Uterus (tissue), 2 donors: ENCODE data around the gene PCDHAC2.

ENCODE experiments used
- CTCF ChIP-seq, 4 experiments: fragments of 200-600 bp in 2 of 4; fragments of 450-650 bp in 2 of 4; sonication (generic) in 2 of 4; IDR thresholded peaks; one replicate each; pipeline ENCODE4 v1.5.1; 2016 to 2019; ENCODE audit warnings: antibody characterized with exemption in 4 of 4, mild to moderate bottlenecking in 2 of 4, moderate library complexity in 1 of 4
- POLR2A ChIP-seq, 2 donors: fragments of 450-650 bp; IDR thresholded peaks; one replicate each; pipeline ENCODE4 v1.6.1; 2016; ENCODE audit warnings: antibody characterized with exemption in 2 of 2, mild to moderate bottlenecking in 1 of 2, moderate library complexity in 1 of 2

- no peak for TF ChIP-seq CTCF (IDR thresholded peaks at IDR 0.05)
- no peak for TF ChIP-seq POLR2A (IDR thresholded peaks at IDR 0.05)
Measured at GRCh38 chr5:140988100-140988499, 21.8 kb downstream of the PCDHAC2 start.
